ENCODE data around the gene ANKRD11. TPM values are rescaled to one million over a fixed set of nuclear protein-coding genes. Genes with fewer than 3 reads are reported as not detected.

The ANKRD11 gene
- polyA plus RNA-seq, 1 donor (not counting 4 experiments of a cell fraction or from before 2014, with no cell fraction given): 30.1 TPM

DNA sequence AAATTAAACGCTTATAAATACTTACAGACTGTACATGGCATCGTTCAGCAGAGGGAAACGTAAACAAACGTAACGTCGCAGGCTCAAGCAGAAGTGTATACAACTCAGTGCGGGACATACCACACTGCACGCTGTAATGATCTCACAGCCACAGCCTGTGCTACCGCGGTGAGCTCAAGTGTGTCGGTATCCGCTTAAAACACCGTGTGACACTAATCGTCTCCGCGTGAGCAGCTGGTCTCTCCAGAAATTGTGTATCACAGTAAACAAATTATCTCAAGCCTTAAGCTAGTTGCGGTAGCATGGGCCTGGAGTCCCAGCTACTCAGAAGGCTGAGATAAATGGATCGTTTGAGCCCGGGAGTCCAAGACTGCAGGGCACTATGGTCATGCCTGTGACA, 115.3 kb downstream of the ANKRD11 start:
- peaks cover 99% of the 10 kb centered on the region for H3K79me2 ChIP-seq (ENCODE audit: control insufficient read depth, insufficient read depth, low read length)
- H3K9me1 ChIP-seq (ENCODE audit: control insufficient read depth, extremely low read depth, insufficient read depth, low read length): no peaks in the 10 kb centered on the region
- peaks cover 3 to 28% of the 10 kb centered on the region in 2 experiments for H3K36me3 ChIP-seq (ENCODE audit: control insufficient read depth in 2 of 2, extremely low read depth in 1 of 2, insufficient read depth in 2 of 2, low read length in 2 of 2)
- H3K4me1 ChIP-seq (ENCODE audit: control insufficient read depth, extremely low read depth, insufficient read depth, low read length): peaks cover 34% of the 10 kb centered on the region
- no peak for DNase-seq (ENCODE audit: low read depth, low spot score)
- H3K4me2 ChIP-seq (ENCODE audit: control insufficient read depth, extremely low read depth, insufficient read depth, low read depth, low read length): no peak overlapping the region
- no peak for TF ChIP-seq EZH2 (IDR thresholded peaks at IDR 0.05; ENCODE audit: low read length)
- TF ChIP-seq, protein P1, sequence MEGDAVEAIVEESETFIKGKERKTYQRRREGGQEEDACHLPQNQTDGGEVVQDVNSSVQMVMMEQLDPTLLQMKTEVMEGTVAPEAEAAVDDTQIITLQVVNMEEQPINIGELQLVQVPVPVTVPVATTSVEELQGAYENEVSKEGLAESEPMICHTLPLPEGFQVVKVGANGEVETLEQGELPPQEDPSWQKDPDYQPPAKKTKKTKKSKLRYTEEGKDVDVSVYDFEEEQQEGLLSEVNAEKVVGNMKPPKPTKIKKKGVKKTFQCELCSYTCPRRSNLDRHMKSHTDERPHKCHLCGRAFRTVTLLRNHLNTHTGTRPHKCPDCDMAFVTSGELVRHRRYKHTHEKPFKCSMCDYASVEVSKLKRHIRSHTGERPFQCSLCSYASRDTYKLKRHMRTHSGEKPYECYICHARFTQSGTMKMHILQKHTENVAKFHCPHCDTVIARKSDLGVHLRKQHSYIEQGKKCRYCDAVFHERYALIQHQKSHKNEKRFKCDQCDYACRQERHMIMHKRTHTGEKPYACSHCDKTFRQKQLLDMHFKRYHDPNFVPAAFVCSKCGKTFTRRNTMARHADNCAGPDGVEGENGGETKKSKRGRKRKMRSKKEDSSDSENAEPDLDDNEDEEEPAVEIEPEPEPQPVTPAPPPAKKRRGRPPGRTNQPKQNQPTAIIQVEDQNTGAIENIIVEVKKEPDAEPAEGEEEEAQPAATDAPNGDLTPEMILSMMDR (optimal IDR thresholded peaks at IDR 0.05 in 1 of 3, IDR thresholded peaks at IDR 0.05 in 1 of 3, conservative IDR thresholded peaks at IDR 0.05 in 1 of 3; ENCODE audit: extremely low read depth in 1 of 3, insufficient read depth in 2 of 3, low read length in 3 of 3): no peak
- no peak overlapping the region for H3K9ac ChIP-seq (ENCODE audit: control insufficient read depth, extremely low read depth, insufficient read depth, low read length)
- FAIRE-seq: no peak
- no peak overlapping the region for H3K27ac ChIP-seq (ENCODE audit: control insufficient read depth, insufficient read depth, low read length)
- no peak overlapping the region for H2AFZ ChIP-seq (ENCODE audit: control insufficient read depth, low read length)
- H3K4me3 ChIP-seq (ENCODE audit: control insufficient read depth in 2 of 3, extremely low read depth in 1 of 3, insufficient read depth in 2 of 3, low read depth in 1 of 3, low read length in 3 of 3): no peak overlapping the region
- dilution Hi-C loops (cut with MboI; ENCODE audit: extremely low pct_ligation_motif_present, low sequenced_read_pairs): no loop called here
- H3K27me3 ChIP-seq (ENCODE audit: control insufficient read depth, extremely low read depth, insufficient read depth, low read length): no peaks in the 10 kb centered on the region
- H3K9me3 ChIP-seq (ENCODE audit: control insufficient read depth, low read depth, low read length): no peaks in the 10 kb centered on the region
- H4K20me1 ChIP-seq (ENCODE audit: control insufficient read depth, extremely low read depth, insufficient read depth, low read length): peaks cover 50% of the 10 kb centered on the region

DNA sequence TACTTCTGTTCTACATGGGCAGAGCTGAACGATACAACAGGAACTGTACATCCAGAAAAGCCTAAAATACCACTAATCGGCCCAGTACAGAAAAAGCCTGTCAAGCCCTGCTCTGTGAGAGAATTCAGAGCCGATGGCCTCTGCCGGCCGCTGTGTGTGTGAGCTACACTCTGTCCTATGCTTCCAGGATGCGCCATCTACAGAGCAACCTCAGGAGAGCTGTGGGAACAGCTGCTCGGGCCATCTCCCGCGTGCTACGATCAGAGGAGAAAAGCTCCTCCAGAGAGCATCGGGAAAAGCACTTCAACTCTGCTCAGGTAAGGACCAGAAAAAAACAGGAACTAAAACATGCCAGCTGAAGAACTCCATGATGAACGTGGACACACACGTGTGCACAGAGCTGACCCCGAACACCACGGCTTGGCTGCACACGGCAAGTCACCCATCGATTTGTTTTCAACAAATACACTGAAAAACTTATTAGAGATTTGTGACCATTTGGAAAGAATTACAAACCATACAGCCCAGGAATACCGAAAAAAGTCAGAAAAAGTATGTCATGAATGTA, 115.9 kb downstream of the ANKRD11 start:
- Histone ChIP-seq H2AFZ (ENCODE audit: control insufficient read depth, low read length) (no peak overlapping the region), H3K27me3 (ENCODE audit: control insufficient read depth, extremely low read depth, insufficient read depth, low read length) (no peaks in the 10 kb centered on the region), H4K20me1 (ENCODE audit: control insufficient read depth, extremely low read depth, insufficient read depth, low read length) (peaks cover 47% of the 10 kb centered on the region), H3K4me1 (ENCODE audit: control insufficient read depth, extremely low read depth, insufficient read depth, low read length) (peaks cover 34% of the 10 kb centered on the region), H3K79me2 (ENCODE audit: control insufficient read depth, insufficient read depth, low read length) (peaks cover 100% of the 10 kb centered on the region), H3K4me3 (ENCODE audit: control insufficient read depth in 2 of 3, extremely low read depth in 1 of 3, insufficient read depth in 2 of 3, low read depth in 1 of 3, low read length in 3 of 3) (no peak overlapping the region), H3K36me3 (ENCODE audit: control insufficient read depth in 2 of 2, extremely low read depth in 1 of 2, insufficient read depth in 2 of 2, low read length in 2 of 2) (peaks cover 3 to 28% of the 10 kb centered on the region in 2 experiments), H3K9ac (ENCODE audit: control insufficient read depth, extremely low read depth, insufficient read depth, low read length) (no peak overlapping the region), H3K4me2 (ENCODE audit: control insufficient read depth, extremely low read depth, insufficient read depth, low read depth, low read length) (no peak overlapping the region), H3K27ac (ENCODE audit: control insufficient read depth, insufficient read depth, low read length) (no peak overlapping the region), H3K9me3 (ENCODE audit: control insufficient read depth, low read depth, low read length) (no peaks in the 10 kb centered on the region), H3K9me1 (ENCODE audit: control insufficient read depth, extremely low read depth, insufficient read depth, low read length) (no peaks in the 10 kb centered on the region)
- FAIRE-seq (no peak), DNase-seq (ENCODE audit: low read depth, low spot score) (no peak)
- TF ChIP-seq, protein P1 (optimal IDR thresholded peaks at IDR 0.05 in 1 of 3, IDR thresholded peaks at IDR 0.05 in 1 of 3, conservative IDR thresholded peaks at IDR 0.05 in 1 of 3; ENCODE audit: extremely low read depth in 1 of 3, insufficient read depth in 2 of 3, low read length in 3 of 3): no peak
- no peak for TF ChIP-seq EZH2 (IDR thresholded peaks at IDR 0.05; ENCODE audit: low read length)
- dilution Hi-C loops (cut with MboI; ENCODE audit: extremely low pct_ligation_motif_present, low sequenced_read_pairs): no loop called here
